Kidney epithelial cell (primary cell): ENCODE measurements around the gene AFP. TPM values are rescaled to one million over a fixed set of nuclear protein-coding genes. Genes with fewer than 3 reads are reported as not detected.

Source experiments
- DNase-seq: peaks from one replicate; pipeline ENCODE4 v3.0.0-alpha.2; 2010; ENCODE audit warnings: low read depth
- H3K27me3 ChIP-seq: 2 replicates; pipeline ENCODE4 v1.6.0; 2011; ENCODE audit warnings: low read length; ENCODE audit not compliant: control insufficient read depth, insufficient read depth
- H3K36me3 ChIP-seq: 2 replicates; pipeline ENCODE4 v1.5.1; 2011; ENCODE audit warnings: low read length; ENCODE audit not compliant: control insufficient read depth, insufficient read depth
- H3K4me3 ChIP-seq: 2 replicates; pipeline ENCODE4 v1.5.1; 2011; ENCODE audit warnings: low read depth, mild to moderate bottlenecking, control low read depth, low read length
- CTCF ChIP-seq: IDR thresholded peaks from 2 replicates; pipeline ENCODE4 v1.5.1; 2011; ENCODE audit warnings: mild to moderate bottlenecking, moderate library complexity, low read length, control low read depth, inconsistent platforms; ENCODE audit not compliant: insufficient read depth, poor library complexity, severe bottlenecking
- total RNA-seq: library from RNA; depleted of rRNA; stranded (reverse); fragments of >200 nt; gene quantifications from 2 replicates; pipeline ENCODE4 v1.2.3, GENCODE V29; 2015

The AFP gene
- total RNA-seq, 1 donor from 2014 or later: not detected

- Histone ChIP-seq H3K27me3 (no peaks in the 10 kb centered on the region), H3K36me3 (no peaks in the 10 kb centered on the region), H3K4me3 (no peak overlapping the region)
- DNase-seq: no peak
- TF ChIP-seq CTCF: no peak
These were observed 23.0 kb downstream of the AFP start for GRCh38 chr4:73459048-73459421.

- H3K4me3 ChIP-seq: no peak overlapping the region
- no peaks in the 10 kb centered on the region for H3K36me3 ChIP-seq
- no peaks in the 10 kb centered on the region for H3K27me3 ChIP-seq
- no peak for TF ChIP-seq CTCF
- no peak for DNase-seq
These were observed 25.0 kb downstream of the AFP start for GRCh38 chr4:73460913-73461522.

GRCh38 chr4:73468170-73468569, 32.1 kb downstream of the AFP start:
- Histone ChIP-seq H3K4me3 (no peak overlapping the region), H3K27me3 (no peaks in the 10 kb centered on the region), H3K36me3 (no peaks in the 10 kb centered on the region)
- no peak for TF ChIP-seq CTCF
- no peak for DNase-seq

GRCh38 chr4:73470728-73471127, 34.7 kb downstream of the AFP start:
- H3K27me3 ChIP-seq: no peaks in the 10 kb centered on the region
- no peak for TF ChIP-seq CTCF
- DNase-seq: no peak
- H3K36me3 ChIP-seq: no peaks in the 10 kb centered on the region
- no peak overlapping the region for H3K4me3 ChIP-seq

GRCh38 chr4:73477176-73477575, 41.2 kb downstream of the AFP start:
- H3K4me3 ChIP-seq: no peak overlapping the region
- H3K36me3 ChIP-seq: no peaks in the 10 kb centered on the region
- no peaks in the 10 kb centered on the region for H3K27me3 ChIP-seq
- no peak for DNase-seq
- TF ChIP-seq CTCF: no peak

- Histone ChIP-seq H3K36me3 (no peaks in the 10 kb centered on the region), H3K4me3 (no peak overlapping the region), H3K27me3 (no peaks in the 10 kb centered on the region)
- no peak for TF ChIP-seq CTCF
- no peak for DNase-seq
These were observed 43.3 kb downstream of the AFP start for GRCh38 chr4:73479323-73479722.
